Colon (tissue), 2 donors: ENCODE results near the gene RPP14.

Source experiments
- FAIRE-seq: peaks from 2 replicates; lab custom pipeline; 2012; peaks lifted over from hg19 to GRCh38; lab: Jason Lieb, UNC
- donor health status: control.
- donor health status: control.

The RPP14 gene

DNA sequence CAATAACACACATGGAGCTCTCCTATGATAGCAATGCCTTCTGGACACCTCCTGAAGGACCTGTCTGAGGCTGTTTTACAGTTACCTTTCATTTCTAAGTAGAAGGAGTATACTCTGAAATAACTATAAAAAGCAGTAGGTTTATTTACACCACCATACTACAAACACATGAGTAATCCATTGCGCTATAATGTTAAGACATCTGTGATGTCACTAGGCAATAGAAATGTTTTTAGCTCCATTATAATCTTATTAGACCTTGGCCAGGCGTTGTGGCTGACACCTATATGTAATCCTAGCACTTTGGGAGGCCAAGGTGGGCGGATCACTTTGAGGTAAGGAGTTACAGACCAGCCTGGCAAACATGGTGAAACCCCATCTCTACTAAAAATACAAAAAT, 51.4 kb downstream of the RPP14 start:
- FAIRE-seq, result no peak

DNA sequence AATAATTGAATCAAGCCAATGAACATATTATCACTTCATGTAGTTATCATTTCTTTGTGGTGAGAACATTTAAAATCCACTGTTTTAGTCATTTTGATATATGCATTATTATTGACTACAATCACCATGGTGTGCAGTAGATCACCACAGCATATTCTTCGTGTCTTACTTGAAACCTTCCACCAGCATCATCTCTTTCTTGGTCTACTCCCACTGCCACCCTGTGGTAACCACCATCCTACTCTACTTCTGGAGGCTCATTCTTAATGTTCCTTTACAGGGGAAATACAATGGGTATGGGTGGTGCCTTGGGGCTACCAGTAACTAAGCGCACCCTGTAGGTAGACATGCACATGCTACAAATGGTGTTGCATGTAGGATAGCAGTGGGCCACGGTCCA, 52.0 kb downstream of the RPP14 start:
- no peak for FAIRE-seq

DNA sequence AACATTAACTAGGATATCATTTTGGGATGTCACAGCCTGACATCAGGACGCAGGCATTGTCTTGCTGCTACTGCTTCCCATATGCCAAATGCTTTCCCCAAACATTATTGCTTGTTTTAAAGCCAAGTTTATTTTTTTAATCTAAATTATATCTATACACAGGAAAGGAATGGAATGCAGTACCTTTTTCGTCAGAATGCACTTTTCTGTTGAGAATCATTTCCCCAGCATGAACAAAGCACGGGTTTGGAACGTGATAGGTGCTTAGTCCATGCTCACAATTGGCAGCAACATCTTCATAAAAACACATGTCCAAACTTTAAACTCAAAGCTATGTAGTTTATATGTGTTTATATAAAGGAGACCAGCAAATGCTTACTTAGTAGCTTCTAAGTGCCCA, 52.8 kb downstream of the RPP14 start:
- no peak for FAIRE-seq

DNA sequence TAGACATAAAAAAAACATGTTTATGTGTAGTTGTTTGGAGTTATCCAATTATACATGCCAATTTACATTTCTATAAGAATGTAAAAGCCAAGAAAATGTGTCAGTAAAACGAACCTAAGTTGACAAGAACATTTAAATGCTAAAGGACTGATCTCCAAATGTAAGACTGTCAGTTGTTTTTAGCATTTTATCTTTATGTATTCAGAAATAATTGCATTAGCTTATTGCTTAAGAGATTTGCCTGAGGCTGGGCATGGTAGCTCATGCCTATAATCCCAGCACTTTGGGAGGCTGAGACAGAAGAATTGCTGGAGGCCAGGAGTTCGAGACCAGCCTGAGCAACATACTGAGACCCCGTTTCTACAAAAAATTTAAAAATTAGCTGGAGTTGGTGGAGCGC, 53.6 kb downstream of the RPP14 start:
- no peak for FAIRE-seq

DNA sequence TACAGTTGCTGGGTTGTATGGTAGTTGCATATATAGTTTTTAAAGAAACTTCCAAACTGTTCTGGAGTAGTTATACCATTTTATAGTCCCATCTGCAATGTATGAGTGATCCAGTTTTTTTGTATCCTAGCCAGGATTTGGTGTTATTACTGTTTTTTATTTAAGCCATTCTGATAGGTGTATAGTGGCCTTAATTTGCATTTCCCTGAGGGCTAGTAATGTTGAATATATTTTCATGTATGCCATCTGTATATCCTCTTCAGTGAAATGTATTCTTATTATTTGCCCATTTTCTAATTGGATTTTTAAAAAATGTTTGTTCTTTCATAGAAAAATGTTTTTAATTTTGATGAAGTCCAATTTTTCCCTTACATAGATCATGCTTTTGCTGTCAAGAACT, 55.8 kb downstream of the RPP14 start:
- no peak for FAIRE-seq

DNA sequence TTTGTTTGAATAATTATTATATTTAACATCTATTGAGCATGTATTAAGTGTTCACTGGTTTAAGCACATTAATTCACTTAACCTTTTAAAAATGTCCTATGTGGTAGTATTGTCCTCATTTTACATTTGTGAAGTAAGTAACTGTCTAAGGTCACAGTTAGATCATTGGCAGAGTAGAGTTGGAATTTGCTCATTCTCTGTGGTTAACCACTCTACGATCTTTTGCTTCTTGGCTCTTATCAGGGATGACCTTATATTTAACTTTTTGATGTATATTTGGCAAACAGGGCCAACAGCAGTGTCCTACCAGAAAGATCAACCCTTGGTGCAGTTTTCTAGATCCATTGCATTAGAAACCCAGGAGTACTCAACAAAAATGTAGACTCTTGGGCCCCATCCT, 60.7 kb downstream of the RPP14 start:
- FAIRE-seq, result no peak

DNA sequence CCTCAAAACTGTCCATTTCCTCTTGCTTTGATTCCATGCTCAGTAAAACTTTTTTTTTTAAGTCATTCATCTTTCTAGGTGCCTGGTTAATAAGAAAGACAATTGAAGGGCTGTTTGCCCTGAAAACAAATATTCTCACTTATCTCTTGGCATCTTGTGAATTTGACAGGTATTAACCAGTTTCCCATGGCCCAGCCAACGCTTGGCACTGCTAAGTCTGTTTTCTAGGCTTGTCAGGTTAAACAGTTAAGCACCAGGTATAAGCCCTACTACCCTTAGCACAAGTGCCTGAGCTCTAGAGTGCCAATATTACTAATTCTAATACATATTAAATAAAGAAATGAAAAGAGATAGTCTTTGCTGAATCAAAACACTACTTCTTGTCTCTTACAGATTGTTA, 63.0 kb downstream of the RPP14 start:
- FAIRE-seq, result no peak
